HEK293 (cell line): ENCODE measurements around the gene CNKSR2.

Experiments
- CTCF ChIA-PET: fragments of 350-600 bp; formaldehyde crosslinking; extraction: SDS; loops from one replicate; lab custom pipeline; 2021; ENCODE audit warnings: antibody characterized with exemption; lab: Yijun Ruan, JAX
- POLR2A ChIA-PET: fragments of 300-600 bp; formaldehyde crosslinking; extraction: SDS; loops from one replicate; lab custom pipeline; 2020; ENCODE audit warnings: antibody characterized with exemption, inconsistent platforms; lab: Yijun Ruan, JAX
- H3K27ac ChIP-seq: fragments of 200-500 bp; sonication (Bioruptor generic); 2 replicates; pipeline ENCODE4 v1.5.1; 2014; ENCODE audit warnings: low read depth, low read length, control low read depth, inconsistent platforms; ENCODE audit errors: extremely low read depth
- H3K36me3 ChIP-seq, 2 experiments: fragments of 200-500 bp in 1 of 2; sonication (Bioruptor generic) in 1 of 2; 1 replicate in 1 of 2; 2 replicates in 1 of 2; pipeline ENCODE4 v1.5.1; 2014 to 2017; ENCODE audit warnings: inconsistent platforms in 2 of 2, low read length in 2 of 2; ENCODE audit not compliant: control insufficient read depth in 2 of 2, insufficient read depth in 1 of 2
- H3K4me1 ChIP-seq: fragments of 200-500 bp; sonication (Bioruptor generic); 2 replicates; pipeline ENCODE4 v1.5.1; 2014; ENCODE audit warnings: mild to moderate bottlenecking, low read length, inconsistent platforms; ENCODE audit not compliant: control insufficient read depth, insufficient read depth
- H3K4me3 ChIP-seq: 2 replicates; pipeline ENCODE4 v1.5.1; 2011; ENCODE audit warnings: low read depth, mild to moderate bottlenecking, control low read depth, low read length, moderate library complexity
- H3K9me3 ChIP-seq: fragments of 200-500 bp; sonication (Bioruptor generic); 2 replicates; pipeline ENCODE4 v1.5.1; 2014; ENCODE audit warnings: low read depth, low read length, inconsistent platforms; ENCODE audit not compliant: control insufficient read depth, insufficient read depth
- FEZF1 ChIP-seq: fragments of 450-650 bp; formaldehyde crosslinking; IDR thresholded peaks from 2 replicates; pipeline ENCODE4 v1.5.1; 2016; ENCODE audit warnings: missing biosample characterization, missing genetic modification characterization
- OVOL3 ChIP-seq: fragments of 450-650 bp; formaldehyde crosslinking; IDR thresholded peaks from 2 replicates; pipeline ENCODE4 v1.5.1; 2016; ENCODE audit warnings: missing biosample characterization, missing genetic modification characterization
- SP3 ChIP-seq: fragments of 450-650 bp; formaldehyde crosslinking; IDR thresholded peaks from 2 replicates; pipeline ENCODE4 v1.5.1; 2016; ENCODE audit warnings: missing biosample characterization, missing genetic modification characterization
- YY1 ChIP-seq: fragments of 450-650 bp; formaldehyde crosslinking; IDR thresholded peaks from 2 replicates; pipeline ENCODE4 v1.5.1; 2018; ENCODE audit warnings: missing biosample characterization, missing genetic modification characterization
- ZBTB1 ChIP-seq: fragments of 450-650 bp; formaldehyde crosslinking; IDR thresholded peaks from 2 replicates; pipeline ENCODE4 v1.5.1; 2016; ENCODE audit warnings: missing biosample characterization, missing genetic modification characterization
- ZNF10 ChIP-seq: fragments of 450-650 bp; formaldehyde crosslinking; IDR thresholded peaks from 2 replicates; pipeline ENCODE4 v1.5.1; 2017; ENCODE audit warnings: missing biosample characterization, missing genetic modification characterization
- ZNF138 ChIP-seq: fragments of 450-650 bp; formaldehyde crosslinking; IDR thresholded peaks from 2 replicates; pipeline ENCODE4 v1.5.1; 2016; ENCODE audit warnings: missing biosample characterization, missing genetic modification characterization, borderline replicate concordance
- ZNF140 ChIP-seq: fragments of 450-650 bp; formaldehyde crosslinking; IDR thresholded peaks from 2 replicates; pipeline ENCODE4 v1.5.1; 2016; ENCODE audit warnings: missing biosample characterization, missing genetic modification characterization
- ZNF23 ChIP-seq: fragments of 450-650 bp; formaldehyde crosslinking; IDR thresholded peaks from 2 replicates; pipeline ENCODE4 v1.5.1; 2016; ENCODE audit warnings: missing biosample characterization, missing genetic modification characterization, borderline replicate concordance
- ZNF292 ChIP-seq: fragments of 450-650 bp; formaldehyde crosslinking; IDR thresholded peaks from 2 replicates; pipeline ENCODE4 v1.5.1; 2016; ENCODE audit warnings: low read depth, missing biosample characterization, missing genetic modification characterization, borderline replicate concordance
- ZNF366 ChIP-seq: fragments of 450-650 bp; formaldehyde crosslinking; conservative IDR thresholded peaks from 2 replicates; pipeline ENCODE4 v1.5.1; 2016; ENCODE audit warnings: missing biosample characterization, missing genetic modification characterization
- ZNF558 ChIP-seq: fragments of 450-650 bp; formaldehyde crosslinking; IDR thresholded peaks from 2 replicates; pipeline ENCODE4 v1.5.1; 2016; ENCODE audit warnings: missing biosample characterization, missing genetic modification characterization
- ZNF610 ChIP-seq: fragments of 450-650 bp; formaldehyde crosslinking; IDR thresholded peaks from 2 replicates; pipeline ENCODE4 v1.5.1; 2016; ENCODE audit warnings: missing biosample characterization, missing genetic modification characterization, borderline replicate concordance
- ZNF677 ChIP-seq: fragments of 450-650 bp; IDR thresholded peaks from 2 replicates; pipeline ENCODE4 v1.5.0; 2018; ENCODE audit warnings: missing biosample characterization, mild to moderate bottlenecking, missing genetic modification characterization, moderate library complexity
- ZNF701 ChIP-seq: fragments of 450-650 bp; formaldehyde crosslinking; IDR thresholded peaks from 2 replicates; pipeline ENCODE4 v1.5.1; 2016; ENCODE audit warnings: missing biosample characterization, missing genetic modification characterization
- ZNF76 ChIP-seq: fragments of 450-650 bp; formaldehyde crosslinking; IDR thresholded peaks from 2 replicates; pipeline ENCODE4; 2016; ENCODE audit warnings: low read depth, missing biosample characterization, missing genetic modification characterization, borderline replicate concordance
- TF ChIP-seq, protein P1 (sequence below): fragments of 450-650 bp; formaldehyde crosslinking; IDR thresholded peaks from 2 replicates; pipeline ENCODE4 v1.5.1; 2016; ENCODE audit warnings: missing biosample characterization, missing genetic modification characterization
- TF ChIP-seq, protein P2 (sequence below): fragments of 450-650 bp; formaldehyde crosslinking; IDR thresholded peaks from 2 replicates; pipeline ENCODE4 v1.5.1; 2016; ENCODE audit warnings: missing biosample characterization, missing genetic modification characterization, borderline replicate concordance
- TF ChIP-seq, protein P3 (sequence below): fragments of 450-650 bp; formaldehyde crosslinking; IDR thresholded peaks from 2 replicates; pipeline ENCODE4 v1.5.1; 2017; ENCODE audit warnings: missing biosample characterization, missing genetic modification characterization
- TF ChIP-seq, protein P4 (sequence below): fragments of 450-650 bp; formaldehyde crosslinking; IDR thresholded peaks from 2 replicates; pipeline ENCODE4 v1.5.1; 2016; ENCODE audit warnings: missing biosample characterization, missing genetic modification characterization

The CNKSR2 gene

GRCh38 chrX:21655901-21656586, 281.8 kb downstream of the CNKSR2 start (continued):
- TF ChIP-seq ZNF558 (tag by site-specific recombination), result no peak
- TF ChIP-seq, protein P1, sequence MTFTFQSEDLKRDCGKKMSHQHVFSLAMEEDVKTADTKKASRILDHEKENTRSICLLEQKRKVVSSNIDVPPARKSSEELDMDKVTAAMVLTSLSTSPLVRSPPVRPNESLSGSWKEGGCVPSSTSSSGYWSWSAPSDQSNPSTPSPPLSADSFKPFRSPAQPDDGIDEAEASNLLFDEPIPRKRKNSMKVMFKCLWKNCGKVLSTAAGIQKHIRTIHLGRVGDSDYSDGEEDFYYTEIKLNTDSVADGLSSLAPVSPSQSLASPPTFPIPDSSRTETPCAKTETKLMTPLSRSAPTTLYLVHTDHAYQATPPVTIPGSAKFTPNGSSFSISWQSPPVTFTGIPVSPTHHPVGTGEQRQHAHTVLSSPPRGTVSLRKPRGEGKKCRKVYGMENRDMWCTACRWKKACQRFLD, result no peak
- TF ChIP-seq ZNF677 (tag by site-specific recombination), result no peak
- no peak for TF ChIP-seq ZNF23
- no peak for TF ChIP-seq ZNF10
- no peak for TF ChIP-seq YY1 (tag by site-specific recombination)
- TF ChIP-seq OVOL3 (tag by site-specific recombination), result no peak
- TF ChIP-seq ZNF76, result no peak
- TF ChIP-seq ZNF138 (tag by site-specific recombination), result no peak
- TF ChIP-seq, protein P2, sequence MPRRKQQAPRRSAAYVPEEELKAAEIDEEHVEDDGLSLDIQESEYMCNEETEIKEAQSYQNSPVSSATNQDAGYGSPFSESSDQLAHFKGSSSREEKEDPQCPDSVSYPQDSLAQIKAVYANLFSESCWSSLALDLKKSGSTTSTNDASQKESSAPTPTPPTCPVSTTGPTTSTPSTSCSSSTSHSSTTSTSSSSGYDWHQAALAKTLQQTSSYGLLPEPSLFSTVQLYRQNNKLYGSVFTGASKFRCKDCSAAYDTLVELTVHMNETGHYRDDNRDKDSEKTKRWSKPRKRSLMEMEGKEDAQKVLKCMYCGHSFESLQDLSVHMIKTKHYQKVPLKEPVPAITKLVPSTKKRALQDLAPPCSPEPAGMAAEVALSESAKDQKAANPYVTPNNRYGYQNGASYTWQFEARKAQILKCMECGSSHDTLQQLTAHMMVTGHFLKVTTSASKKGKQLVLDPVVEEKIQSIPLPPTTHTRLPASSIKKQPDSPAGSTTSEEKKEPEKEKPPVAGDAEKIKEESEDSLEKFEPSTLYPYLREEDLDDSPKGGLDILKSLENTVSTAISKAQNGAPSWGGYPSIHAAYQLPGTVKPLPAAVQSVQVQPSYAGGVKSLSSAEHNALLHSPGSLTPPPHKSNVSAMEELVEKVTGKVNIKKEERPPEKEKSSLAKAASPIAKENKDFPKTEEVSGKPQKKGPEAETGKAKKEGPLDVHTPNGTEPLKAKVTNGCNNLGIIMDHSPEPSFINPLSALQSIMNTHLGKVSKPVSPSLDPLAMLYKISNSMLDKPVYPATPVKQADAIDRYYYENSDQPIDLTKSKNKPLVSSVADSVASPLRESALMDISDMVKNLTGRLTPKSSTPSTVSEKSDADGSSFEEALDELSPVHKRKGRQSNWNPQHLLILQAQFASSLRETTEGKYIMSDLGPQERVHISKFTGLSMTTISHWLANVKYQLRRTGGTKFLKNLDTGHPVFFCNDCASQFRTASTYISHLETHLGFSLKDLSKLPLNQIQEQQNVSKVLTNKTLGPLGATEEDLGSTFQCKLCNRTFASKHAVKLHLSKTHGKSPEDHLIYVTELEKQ, result no peak
- TF ChIP-seq ZNF701, result no peak
- no peak for TF ChIP-seq ZNF610
- no peak for TF ChIP-seq SP3
- TF ChIP-seq ZNF292 (tag by site-specific recombination), result no peak
- TF ChIP-seq ZBTB1 (tag by site-specific recombination), result no peak
- TF ChIP-seq ZNF366 (tag by site-specific recombination), result no peak

DNA sequence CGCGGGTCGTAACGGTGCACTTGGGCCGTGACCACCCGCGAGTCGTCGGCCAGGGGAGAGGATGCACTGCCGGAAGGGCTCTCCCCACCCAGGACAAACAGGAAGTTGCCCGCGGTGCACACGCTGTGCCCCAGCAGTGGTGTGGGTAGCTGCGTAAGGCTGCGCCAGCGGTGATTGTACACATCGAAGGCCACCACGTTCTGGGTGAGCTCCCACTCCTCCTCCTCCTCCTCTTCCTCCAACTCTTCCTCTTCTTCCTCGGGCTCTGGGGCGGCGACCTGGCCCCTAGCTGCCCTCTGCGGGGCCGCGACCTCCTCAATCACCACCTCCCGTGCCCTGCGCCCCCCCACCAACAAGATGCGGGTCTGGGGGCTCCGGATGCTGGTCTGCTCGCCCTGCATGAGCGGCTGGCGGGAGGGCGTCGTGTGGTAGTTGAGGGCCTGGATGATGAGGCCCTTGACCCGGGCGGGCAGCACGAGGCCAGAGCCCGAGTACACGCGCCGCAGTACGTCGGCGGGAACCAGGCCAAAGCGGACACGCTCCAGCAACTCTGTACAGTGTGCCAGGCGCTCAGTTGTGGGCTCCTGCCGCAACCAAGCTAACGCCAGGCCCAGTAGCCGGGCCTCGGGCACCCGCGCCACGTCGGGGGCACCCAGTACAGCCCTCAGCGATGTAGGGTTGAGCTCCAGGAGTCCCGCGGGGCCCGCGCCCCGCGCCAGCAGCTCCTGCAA, 282.5 kb downstream of the CNKSR2 start:
- no peak overlapping the region for H3K4me3 ChIP-seq
- H3K36me3 ChIP-seq, result no peaks in the 10 kb centered on the region
- CTCF ChIA-PET, result no interaction called here
- TF ChIP-seq, protein P3, sequence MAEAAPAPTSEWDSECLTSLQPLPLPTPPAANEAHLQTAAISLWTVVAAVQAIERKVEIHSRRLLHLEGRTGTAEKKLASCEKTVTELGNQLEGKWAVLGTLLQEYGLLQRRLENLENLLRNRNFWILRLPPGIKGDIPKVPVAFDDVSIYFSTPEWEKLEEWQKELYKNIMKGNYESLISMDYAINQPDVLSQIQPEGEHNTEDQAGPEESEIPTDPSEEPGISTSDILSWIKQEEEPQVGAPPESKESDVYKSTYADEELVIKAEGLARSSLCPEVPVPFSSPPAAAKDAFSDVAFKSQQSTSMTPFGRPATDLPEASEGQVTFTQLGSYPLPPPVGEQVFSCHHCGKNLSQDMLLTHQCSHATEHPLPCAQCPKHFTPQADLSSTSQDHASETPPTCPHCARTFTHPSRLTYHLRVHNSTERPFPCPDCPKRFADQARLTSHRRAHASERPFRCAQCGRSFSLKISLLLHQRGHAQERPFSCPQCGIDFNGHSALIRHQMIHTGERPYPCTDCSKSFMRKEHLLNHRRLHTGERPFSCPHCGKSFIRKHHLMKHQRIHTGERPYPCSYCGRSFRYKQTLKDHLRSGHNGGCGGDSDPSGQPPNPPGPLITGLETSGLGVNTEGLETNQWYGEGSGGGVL (tag by site-specific recombination), result no peak
- TF ChIP-seq ZNF140 (tag by site-specific recombination), result no peak
- TF ChIP-seq SP3, result no peak
- TF ChIP-seq, protein P4, sequence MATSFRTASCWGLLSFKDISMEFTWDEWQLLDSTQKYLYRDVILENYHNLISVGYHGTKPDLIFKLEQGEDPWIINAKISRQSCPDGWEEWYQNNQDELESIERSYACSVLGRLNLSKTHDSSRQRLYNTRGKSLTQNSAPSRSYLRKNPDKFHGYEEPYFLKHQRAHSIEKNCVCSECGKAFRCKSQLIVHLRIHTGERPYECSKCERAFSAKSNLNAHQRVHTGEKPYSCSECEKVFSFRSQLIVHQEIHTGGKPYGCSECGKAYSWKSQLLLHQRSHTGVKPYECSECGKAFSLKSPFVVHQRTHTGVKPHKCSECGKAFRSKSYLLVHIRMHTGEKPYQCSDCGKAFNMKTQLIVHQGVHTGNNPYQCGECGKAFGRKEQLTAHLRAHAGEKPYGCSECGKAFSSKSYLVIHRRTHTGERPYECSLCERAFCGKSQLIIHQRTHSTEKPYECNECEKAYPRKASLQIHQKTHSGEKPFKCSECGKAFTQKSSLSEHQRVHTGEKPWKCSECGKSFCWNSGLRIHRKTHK, result no peak
- TF ChIP-seq FEZF1 (tag by site-specific recombination), result no peak
- TF ChIP-seq, all 188 proteins: peak for 0
- Histone ChIP-seq H3K9me3 (no peaks in the 10 kb centered on the region), H3K4me1 (no peaks in the 10 kb centered on the region), H3K27ac (no peak overlapping the region)
- POLR2A ChIA-PET, result no interaction called here
